ENCODE results near the gene APP. TPM values are rescaled to one million over a fixed set of nuclear protein-coding genes. Genes with fewer than 3 reads are reported as not detected.

APP gene
- total and polyA plus RNA-seq, 10 of the 15 experiments (the other 5 are each of a cell fraction or from before 2014, with no cell fraction given) = 8.8 to 94.9 (median 51.0) TPM

DNA sequence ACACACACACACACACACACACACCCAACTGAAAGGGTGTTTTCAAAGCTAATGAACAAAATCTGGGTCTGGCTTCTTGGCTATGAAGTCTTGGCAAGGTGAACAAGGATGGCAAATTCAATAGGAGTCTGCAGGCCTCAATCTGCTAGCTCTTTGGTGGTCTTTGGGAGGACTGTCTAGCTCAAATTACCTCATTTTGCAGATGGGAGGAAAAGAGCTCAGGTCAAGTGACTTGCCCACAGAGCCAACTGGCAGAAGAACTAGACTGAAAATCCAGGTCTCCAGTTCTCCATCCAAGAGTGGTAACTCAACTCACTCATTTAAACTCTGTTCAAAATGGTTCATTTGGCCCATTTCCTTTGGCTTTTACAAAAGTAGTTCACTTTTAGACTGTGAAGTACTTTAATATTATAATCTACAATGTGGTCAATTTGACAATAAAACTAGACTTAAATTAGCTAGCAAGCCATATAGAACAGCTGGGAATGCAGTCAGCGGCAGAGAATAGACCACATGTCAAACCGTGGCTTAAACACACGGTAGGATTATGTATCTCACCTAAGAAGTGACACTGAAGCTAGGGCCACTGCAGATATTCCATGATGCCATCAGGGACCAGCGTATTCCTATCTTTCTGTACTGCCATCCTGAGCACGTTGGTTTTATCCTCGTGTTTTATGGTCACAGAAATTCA, 112.9 kb downstream of the APP start:
- no peak for FAIRE-seq

DNA sequence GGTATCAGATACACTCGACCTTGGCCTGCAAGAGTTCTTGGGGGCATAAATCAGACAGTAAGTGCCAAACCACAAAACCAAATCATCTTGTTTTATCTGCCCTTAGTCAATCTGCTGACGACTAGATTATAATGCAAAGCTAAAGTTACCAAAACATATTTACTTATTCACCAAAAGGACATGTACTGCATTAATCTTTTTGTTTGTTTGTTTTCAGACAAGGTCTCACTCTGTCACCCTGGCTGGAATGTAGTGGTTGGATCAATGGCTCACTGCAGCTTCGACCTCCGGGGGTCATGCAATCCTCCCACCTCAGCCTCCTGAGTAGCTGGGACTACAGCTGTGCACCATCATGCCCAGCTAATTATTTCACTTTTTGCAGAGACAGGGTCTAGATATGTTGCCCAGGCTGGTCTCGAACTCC, 114.7 kb downstream of the APP start:
- Histone ChIP-seq H3K79me2 (ENCODE audit: control insufficient read depth, insufficient read depth, low read length) (no peaks in the 10 kb centered on the region), H3K27me3 (replicated peaks in 1 of 2; ENCODE audit: control insufficient read depth in 2 of 2, insufficient read depth in 2 of 2, low read length in 1 of 2) (no peaks in the 10 kb centered on the region), H3K4me2 (ENCODE audit: control insufficient read depth, insufficient read depth) (no peak overlapping the region), H3K9ac (ENCODE audit: control insufficient read depth, insufficient read depth, low read length) (no peak overlapping the region), H3K9me3 (replicated peaks; ENCODE audit: control insufficient read depth, insufficient read depth, low read length) (no peaks in the 10 kb centered on the region), H2AFZ (ENCODE audit: control insufficient read depth, low read depth, low read length) (no peak overlapping the region), H3K4me1 (ENCODE audit: control insufficient read depth, insufficient read depth, low read length) (no peaks in the 10 kb centered on the region), H4K20me1 (ENCODE audit: control insufficient read depth, insufficient read depth) (no peaks in the 10 kb centered on the region), H3K27ac (ENCODE audit: control insufficient read depth, insufficient read depth) (no peak overlapping the region), H3K36me3 (ENCODE audit: control insufficient read depth in 2 of 2, insufficient read depth in 2 of 2, low read length in 1 of 2) (no peaks in the 10 kb centered on the region; a peak in 1 of 4 replicates), H3K4me3 (no peak overlapping the region)
- ChIA-PET POLR2A (no interaction called here), CTCF (interaction anchor here (0.8 to 1.1 kb wide), 2 partner anchors 9 to 28 kb away, joined by 3 to 5 read pairs; no protein-coding TSS in a partner anchor), RAD21 (ENCODE audit: unreplicated experiment) (no interaction called here), SMC1A (ENCODE audit: uncharacterized antibody, unreplicated experiment) (interaction anchor here (1.1 kb wide), 1 partner anchor 20 kb away, joined by 3 read pairs; no protein-coding TSS in a partner anchor)
- no TSS peak for BruUV-seq (replicated peaks)
- WGBS (ENCODE audit: insufficient coverage, insufficient replicate concordance, low lambda C conversion rate, missing lambda C conversion rate) = 34% methylated on average over 5 of the region's 5 CpGs
- TF ChIP-seq EP300 (IDR thresholded peaks at IDR 0.05; ENCODE audit: borderline replicate concordance in 1 of 2, control insufficient read depth in 1 of 2, low read depth in 2 of 2, low read length in 2 of 2) (no peak), SMAD1 (IDR thresholded peaks at IDR 0.05; ENCODE audit: low read depth, partially characterized antibody) (no peak), ZNF274 (IDR thresholded peaks at IDR 0.05; ENCODE audit: insufficient read depth, insufficient read length) (no peak), TCF3 (IDR thresholded peaks at IDR 0.05; ENCODE audit: borderline replicate concordance, insufficient read depth, low read depth, low read length) (no peak), RAD51 (IDR thresholded peaks at IDR 0.05) (no peak), ZNF622 (IDR thresholded peaks at IDR 0.05) (no peak)
- TF ChIP-seq, protein P1, sequence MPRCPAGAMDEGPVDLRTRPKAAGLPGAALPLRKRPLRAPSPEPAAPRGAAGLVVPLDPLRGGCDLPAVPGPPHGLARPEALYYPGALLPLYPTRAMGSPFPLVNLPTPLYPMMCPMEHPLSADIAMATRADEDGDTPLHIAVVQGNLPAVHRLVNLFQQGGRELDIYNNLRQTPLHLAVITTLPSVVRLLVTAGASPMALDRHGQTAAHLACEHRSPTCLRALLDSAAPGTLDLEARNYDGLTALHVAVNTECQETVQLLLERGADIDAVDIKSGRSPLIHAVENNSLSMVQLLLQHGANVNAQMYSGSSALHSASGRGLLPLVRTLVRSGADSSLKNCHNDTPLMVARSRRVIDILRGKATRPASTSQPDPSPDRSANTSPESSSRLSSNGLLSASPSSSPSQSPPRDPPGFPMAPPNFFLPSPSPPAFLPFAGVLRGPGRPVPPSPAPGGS (IDR thresholded peaks at IDR 0.05; ENCODE audit: borderline replicate concordance, insufficient read depth, low read depth, low read length, poor library complexity, severe bottlenecking) = no peak
- ATAC-seq (no peak), FAIRE-seq (no peak), DNase-seq (ENCODE audit: low read depth, low spot score) (no peak)
- in situ Hi-C loops (cut with MboI) = no loop called here
- intact Hi-C loops (cut with micrococcal nuclease; ENCODE audit: unreplicated experiment) = no loop called here

More for the DNA sequence above, 112.9 kb downstream of the APP start:
- no peaks in the 10 kb centered on the region for H4K20me1 ChIP-seq (ENCODE audit: control insufficient read depth, insufficient read depth)
- intact Hi-C loops (cut with micrococcal nuclease; ENCODE audit: unreplicated experiment) (no loop called here), in situ Hi-C loops (cut with MboI) (no loop called here)
- no peak overlapping the region for H3K27ac ChIP-seq (ENCODE audit: control insufficient read depth, insufficient read depth)
- no peaks in the 10 kb centered on the region for H3K79me2 ChIP-seq (ENCODE audit: control insufficient read depth, insufficient read depth, low read length)
- CTCF ChIA-PET = no interaction called here
- 14% methylated on average over 6 of the region's 6 CpGs for WGBS (ENCODE audit: insufficient coverage, insufficient replicate concordance, low lambda C conversion rate, missing lambda C conversion rate)
- H3K9me3 ChIP-seq (replicated peaks; ENCODE audit: control insufficient read depth, insufficient read depth, low read length) = no peaks in the 10 kb centered on the region
- H3K4me3 ChIP-seq = no peak overlapping the region
- TF ChIP-seq ESRRA (IDR thresholded peaks at IDR 0.05; ENCODE audit: low read length) = no peak
- TF ChIP-seq SUPT20H (IDR thresholded peaks at IDR 0.05; ENCODE audit: borderline replicate concordance, control insufficient read depth, low read depth, low read length) = no peak
- no peak for TF ChIP-seq STAT3 (IDR thresholded peaks at IDR 0.05; ENCODE audit: low read depth, low read length)
- TF ChIP-seq PAX5 (IDR thresholded peaks at IDR 0.05; ENCODE audit: borderline replicate concordance, low read depth, low read length) = no peak
- TF ChIP-seq, protein P2, sequence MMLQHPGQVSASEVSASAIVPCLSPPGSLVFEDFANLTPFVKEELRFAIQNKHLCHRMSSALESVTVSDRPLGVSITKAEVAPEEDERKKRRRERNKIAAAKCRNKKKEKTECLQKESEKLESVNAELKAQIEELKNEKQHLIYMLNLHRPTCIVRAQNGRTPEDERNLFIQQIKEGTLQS (IDR thresholded peaks at IDR 0.05; ENCODE audit: borderline replicate concordance, extremely low read depth, low read depth, low read length) = no peak
- no peak for TF ChIP-seq TAF1 (IDR thresholded peaks at IDR 0.05; ENCODE audit: borderline replicate concordance, low read depth, low read length)
- no peak overlapping the region for H3K9ac ChIP-seq (ENCODE audit: control insufficient read depth, insufficient read depth, low read length)
- no peak overlapping the region for H2AFZ ChIP-seq (ENCODE audit: control insufficient read depth, low read depth, low read length)
- no TSS peak for BruUV-seq (replicated peaks)
- SMC1A ChIA-PET (ENCODE audit: uncharacterized antibody, unreplicated experiment) = no interaction called here
- POLR2A ChIA-PET = no interaction called here
- no peaks in the 10 kb centered on the region for H3K4me1 ChIP-seq (ENCODE audit: control insufficient read depth, insufficient read depth, low read length)
- DNase-seq (ENCODE audit: low read depth, low spot score) = no peak
- no peak for ATAC-seq
- no peak overlapping the region for H3K4me2 ChIP-seq (ENCODE audit: control insufficient read depth, insufficient read depth)
- no peaks in the 10 kb centered on the region for H3K27me3 ChIP-seq (replicated peaks in 1 of 2; ENCODE audit: control insufficient read depth in 2 of 2, insufficient read depth in 2 of 2, low read length in 1 of 2)
- RAD21 ChIA-PET (ENCODE audit: unreplicated experiment) = no interaction called here
- H3K36me3 ChIP-seq (ENCODE audit: control insufficient read depth in 2 of 2, insufficient read depth in 2 of 2, low read length in 1 of 2) = no peaks in the 10 kb centered on the region

Measured in GM12878 (cell line).